Stomach (tissue), 4 donors: Measurements from ENCODE around the gene LCE3B.

ENCODE experiments used
- CTCF ChIP-seq, 7 experiments: fragments of 450-650 bp in 4 of 7; fragments of 200-600 bp in 3 of 7; sonication (generic) in 3 of 7; IDR thresholded peaks; one replicate each; pipeline ENCODE4 v1.5.1; 2016 to 2019; ENCODE audit warnings: antibody characterized with exemption in 7 of 7, control low read depth in 2 of 7, mild to moderate bottlenecking in 1 of 7
- POLR2A ChIP-seq, 4 donors: fragments of 450-650 bp; IDR thresholded peaks; one replicate each; pipeline ENCODE4 v1.6.1; 2016; ENCODE audit warnings: antibody characterized with exemption in 4 of 4, control low read depth in 2 of 4, mild to moderate bottlenecking in 1 of 4, moderate library complexity in 1 of 4

- no peak for TF ChIP-seq CTCF (IDR thresholded peaks at IDR 0.05)
- no peak for TF ChIP-seq POLR2A (IDR thresholded peaks at IDR 0.05)
Observed at GRCh38 chr1:152599934-152600333, 13.7 kb upstream of the LCE3B start, which contains the start of gene LCE3C.
